Mesothelial cell of epicardium (in vitro differentiated cells): ENCODE data around the gene NBDY. TPM values are rescaled to one million over a fixed set of nuclear protein-coding genes. Genes with fewer than 3 reads are reported as not detected.

ENCODE experiments used
- DNase-seq, 2 experiments: peaks; one replicate each; pipeline ENCODE4 v3.0.0; 2021; ENCODE audit warnings: low spot score in 2 of 2; ENCODE audit not compliant: unreplicated experiment in 2 of 2
- H3K27ac Mint-ChIP-seq: 2 replicates; pipeline ENCODE4 v1.8.0; 2021; ENCODE audit warnings: mixed read lengths
- H3K27me3 Mint-ChIP-seq: 2 replicates; pipeline ENCODE4 v1.8.0; 2021; ENCODE audit warnings: low read depth, mixed read lengths
- H3K36me3 Mint-ChIP-seq: 2 replicates; pipeline ENCODE4 v1.8.0; 2021; ENCODE audit warnings: mixed read lengths
- H3K4me1 Mint-ChIP-seq: 2 replicates; pipeline ENCODE4 v1.8.0; 2021; ENCODE audit warnings: mixed read lengths
- H3K4me3 Mint-ChIP-seq: 2 replicates; pipeline ENCODE4 v1.8.0; 2021; ENCODE audit warnings: mild to moderate bottlenecking, moderate library complexity, mixed read lengths
- H3K9me3 Mint-ChIP-seq: 2 replicates; pipeline ENCODE4 v1.8.0; 2021; ENCODE audit warnings: mixed read lengths
- CTCF ChIP-seq: fragments of 200-600 bp; sonication (generic); IDR thresholded peaks from one replicate; pipeline ENCODE4 v1.5.0; 2021; ENCODE audit warnings: antibody characterized with exemption; ENCODE audit not compliant: unreplicated experiment
- total RNA-seq: library from RNA; stranded (reverse); gene quantifications from 3 replicates; pipeline ENCODE4 v1.2.1, GENCODE V29; 2021

NBDY gene
- total RNA-seq, 1 donor from 2014 or later = 48.4 TPM

- Mint-ChIP-seq H3K9me3 (peaks cover 2% of the 10 kb centered on the region), H3K4me1 (peaks cover 14% of the 10 kb centered on the region), H3K36me3 (no peaks in the 10 kb centered on the region), H3K4me3 (no peak overlapping the region), H3K27ac (no peak overlapping the region), H3K27me3 (no peaks in the 10 kb centered on the region)
- TF ChIP-seq CTCF = no peak
- no peak for DNase-seq
Observed at GRCh38 chrX:56762220-56762619, 33.2 kb downstream of the NBDY start.

GRCh38 chrX:56762707-56763555 lies 33.9 kb downstream of the NBDY start:
- H3K4me3 Mint-ChIP-seq = no peak overlapping the region
- H3K27ac Mint-ChIP-seq = peak overlapping the region; percentile 56
- no peak for DNase-seq
- H3K36me3 Mint-ChIP-seq = no peaks in the 10 kb centered on the region
- H3K9me3 Mint-ChIP-seq = no peaks in the 10 kb centered on the region
- no peaks in the 10 kb centered on the region for H3K27me3 Mint-ChIP-seq
- H3K4me1 Mint-ChIP-seq = peaks cover 14% of the 10 kb centered on the region
- TF ChIP-seq CTCF = no peak

- Mint-ChIP-seq H3K4me1 (peaks cover 14% of the 10 kb centered on the region), H3K4me3 (peak overlapping the region; percentile 59), H3K27ac (peak overlapping the region; percentile 50), H3K27me3 (no peaks in the 10 kb centered on the region), H3K36me3 (no peaks in the 10 kb centered on the region), H3K9me3 (no peaks in the 10 kb centered on the region)
- DNase-seq = peak in 1 of 2 experiments; percentile 14
- TF ChIP-seq CTCF = no peak
Observed at GRCh38 chrX:56763556-56764152, 34.6 kb downstream of the NBDY start.

GRCh38 chrX:56764153-56764974 lies 35.3 kb downstream of the NBDY start:
- Mint-ChIP-seq H3K4me1 (peaks cover 14% of the 10 kb centered on the region), H3K4me3 (peak overlapping the region; percentile 59), H3K27me3 (no peaks in the 10 kb centered on the region), H3K9me3 (no peaks in the 10 kb centered on the region), H3K36me3 (no peaks in the 10 kb centered on the region), H3K27ac (peak overlapping the region; percentile 50)
- TF ChIP-seq CTCF = no peak
- DNase-seq = peak in 1 of 2 experiments; percentile 17

- Mint-ChIP-seq H3K27ac (peak overlapping the region; percentile 19), H3K4me3 (no peak overlapping the region), H3K27me3 (no peaks in the 10 kb centered on the region), H3K4me1 (peaks cover 14% of the 10 kb centered on the region), H3K9me3 (no peaks in the 10 kb centered on the region), H3K36me3 (no peaks in the 10 kb centered on the region)
- TF ChIP-seq CTCF = no peak
- no peak for DNase-seq
Observed at GRCh38 chrX:56764975-56765791, 36.1 kb downstream of the NBDY start.
